B cell (primary cell): ENCODE measurements around the gene IFNA6. TPM values are rescaled to one million over a fixed set of nuclear protein-coding genes. Genes with fewer than 3 reads are reported as not detected.
"Not testable (repeated sequence)": the region's sequence is repeated elsewhere in the genome, so short reads cannot be mapped to it uniquely, and the experiment has no call there.

ENCODE experiments used
- ATAC-seq: fragments of 200-7000 bp; cut with Tn5 transposase; one replicate; pipeline ENCODE4 v1.10.0; 2021; ENCODE audit warnings: low read depth, mild to moderate bottlenecking, moderate number of reproducible peaks, moderate library complexity
- CTCF ChIA-PET: fragments of 350-600 bp; sonication (Branson Sonifier 250); formaldehyde crosslinking; loops from one replicate; lab custom pipeline; 2021; ENCODE audit warnings: antibody characterized with exemption, inconsistent platforms; lab: Charles Lee
- POLR2A ChIA-PET: fragments of 350-600 bp; sonication (Branson Sonifier 250); formaldehyde crosslinking; loops from one replicate; lab custom pipeline; 2021; ENCODE audit warnings: antibody characterized with exemption; lab: Charles Lee
- DNase-seq: peaks from one replicate; pipeline ENCODE4 v3.0.0; 2013
- H2AFZ ChIP-seq: 2 replicates; pipeline ENCODE4 v1.6.1; 2012; ENCODE audit warnings: mild to moderate bottlenecking, low read depth, low read length; ENCODE audit not compliant: insufficient read depth, poor library complexity, severe bottlenecking
- H3K27ac ChIP-seq, 2 donors: 1 replicate in 1 of 2; 2 replicates in 1 of 2; pipeline ENCODE4 v1.5.1; 2012 to 2013; ENCODE audit warnings: low read length in 2 of 2, mild to moderate bottlenecking in 2 of 2, moderate library complexity in 1 of 2
- H3K27me3 ChIP-seq, 4 experiments: fragments of 200-600 bp in 1 of 4; sonication (generic) in 1 of 4; replicated peaks in 1 of 4; 1 replicate in 2 of 4; 2 replicates in 2 of 4; pipeline versions ENCODE4 v1.6.1 to v1.7.0; 2013 to 2016; ENCODE audit warnings: low read length in 3 of 4, mild to moderate bottlenecking in 2 of 4, mixed read lengths in 1 of 4, moderate library complexity in 1 of 4; ENCODE audit not compliant: insufficient read depth in 4 of 4, control insufficient read depth in 3 of 4; ENCODE audit errors: control extremely low read depth in 1 of 4
- H3K36me3 ChIP-seq, 2 experiments: replicated peaks in 1 of 2; 1 replicate in 1 of 2; 2 replicates in 1 of 2; pipeline versions ENCODE4 v1.6.1 to v1.7.1; 2013; ENCODE audit warnings: low read length in 1 of 2; ENCODE audit not compliant: insufficient read depth in 2 of 2, control insufficient read depth in 1 of 2; ENCODE audit errors: control extremely low read depth in 1 of 2, extremely low read depth in 1 of 2
- H3K4me1 ChIP-seq, 2 donors: fragments of 200-600 bp in 1 of 2; sonication (generic) in 1 of 2; 1 replicate in 1 of 2; 2 replicates in 1 of 2; pipeline versions ENCODE4 v1.5.1 to v1.6.1; 2013 to 2017; ENCODE audit warnings: low read length in 2 of 2; ENCODE audit not compliant: control insufficient read depth in 2 of 2, insufficient read depth in 2 of 2
- H3K4me2 ChIP-seq: replicated peaks from 2 replicates; pipeline ENCODE3; 2012; ENCODE audit warnings: mild to moderate bottlenecking, low read depth, low read length; ENCODE audit not compliant: poor library complexity, severe bottlenecking
- H3K4me3 ChIP-seq, 5 experiments: fragments of 200-600 bp in 1 of 5; sonication (generic) in 1 of 5; 1 replicate in 3 of 5; 2 replicates in 2 of 5; pipeline versions ENCODE4 v1.5.1 to v1.7.0; 2011 to 2016; ENCODE audit warnings: low read length in 4 of 5, mild to moderate bottlenecking in 4 of 5, low read depth in 2 of 5, control low read depth in 1 of 5, moderate library complexity in 1 of 5; ENCODE audit not compliant: insufficient read depth in 1 of 5; ENCODE audit errors: control extremely low read depth in 1 of 5, extremely low read depth in 1 of 5
- H3K79me2 ChIP-seq: fragments of 200-600 bp; sonication (generic); one replicate; pipeline ENCODE4 v1.6.0; 2016; ENCODE audit warnings: low read length; ENCODE audit not compliant: control insufficient read depth, insufficient read depth
- H3K9ac ChIP-seq: fragments of 200-600 bp; sonication (generic); 2 replicates; pipeline ENCODE4 v1.6.1; 2017; ENCODE audit warnings: mild to moderate bottlenecking, low read length, moderate library complexity
- H3K9me3 ChIP-seq, 3 donors: one replicate each; pipeline versions ENCODE4 v1.6.1 to v1.7.1; 2013; ENCODE audit warnings: low read length in 2 of 3; ENCODE audit not compliant: control insufficient read depth in 2 of 3, insufficient read depth in 1 of 3; ENCODE audit errors: control extremely low read depth in 1 of 3
- H4K20me1 ChIP-seq: 2 replicates; pipeline ENCODE4 v1.6.0; 2012; ENCODE audit warnings: mild to moderate bottlenecking, low read length; ENCODE audit not compliant: insufficient read depth, control insufficient read depth, poor library complexity, severe bottlenecking
- H3K27ac Mint-ChIP-seq: one replicate; pipeline ENCODE4 v1.8.0; 2021; ENCODE audit warnings: mixed read lengths
- H3K27me3 Mint-ChIP-seq: one replicate; pipeline ENCODE4 v1.8.0; 2021; ENCODE audit warnings: mixed read lengths
- H3K4me1 Mint-ChIP-seq: one replicate; pipeline ENCODE4 v1.8.0; 2021; ENCODE audit warnings: mixed read lengths
- H3K4me3 Mint-ChIP-seq: one replicate; pipeline ENCODE4 v1.8.0; 2021; ENCODE audit warnings: mixed read lengths
- H3K9me3 Mint-ChIP-seq: one replicate; pipeline ENCODE4 v1.8.0; 2022; ENCODE audit warnings: mixed read lengths; ENCODE audit not compliant: insufficient read depth
- EZH2 ChIP-seq: IDR thresholded peaks from 2 replicates; pipeline ENCODE4 v1.6.1; 2012; ENCODE audit warnings: borderline replicate concordance, low read depth, mild to moderate bottlenecking, moderate library complexity, low read length; ENCODE audit not compliant: insufficient read depth, poor library complexity, severe bottlenecking
- WGBS: methylation state at CpG from one replicate; pipeline ENCODE4 v1.1.5; 2013; ENCODE audit warnings: missing lambda C conversion rate; ENCODE audit not compliant: insufficient coverage; 5-methylcytosine and 5-hydroxymethylcytosine counted together
- intact Hi-C: fragments of 100-400 bp; cut with micrococcal nuclease; formaldehyde crosslinking; loops from one replicate; pipeline ENCODE4 v1.10.0; 2022
- polyA plus RNA-seq: library from polyadenylated mRNA; depleted of rRNA; stranded (reverse); fragments of >200 nt; gene quantifications from 2 replicates; pipeline ENCODE4 v1.2.3, GENCODE V29; 2012
- total RNA-seq, 2 donors: library from RNA; stranded (reverse); fragments of 120-200 nt in 1 of 2; gene quantifications; 1 replicate in 1 of 2; 2 replicates in 1 of 2; pipeline versions ENCODE4 v1.2.3 to v1.2.4, GENCODE V29; 2013 to 2022
- TF ChIP-seq, protein P1 (sequence below): fragments of 200-600 bp; IDR thresholded peaks from one replicate; pipeline ENCODE4 v1.8.0; 2022; ENCODE audit warnings: antibody characterized with exemption, mild to moderate bottlenecking

Gene IFNA6
- total and polyA plus RNA-seq, 2 donors (not counting 1 experiment from before 2014, with no cell fraction given): not detected

DNA sequence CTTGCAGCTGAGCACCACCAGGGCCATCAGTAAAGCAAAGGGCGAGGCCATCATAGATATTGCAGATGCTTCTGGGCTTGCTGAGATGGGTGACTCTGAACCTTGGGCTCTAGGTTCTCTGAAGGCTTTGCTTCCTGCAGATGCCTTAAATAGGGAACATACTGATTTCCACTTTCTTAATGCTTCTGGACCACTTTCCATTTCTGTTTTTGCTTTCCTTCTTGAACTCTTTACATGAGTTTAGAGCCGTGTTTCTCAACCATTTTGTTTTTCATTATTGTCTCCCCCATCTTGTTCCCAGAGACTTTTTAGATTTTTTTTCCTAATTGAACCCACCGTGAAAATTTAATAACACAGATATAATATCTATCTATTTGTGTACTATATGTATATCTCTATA lies 17.3 kb upstream of the IFNA6 start, which contains the start of gene IFNA13:
TSS of gene IFNA13 (minus strand) at position 101 of the 400 bp plus-strand sequence. CDS start at position 54, 47 bp downstream.
- Histone ChIP-seq H4K20me1 (no peaks in the 10 kb centered on the region), H3K4me3 (no peak within 1 kb of the TSS), H3K27me3 (peaks cover 0 to 8% (median 4%) of the 10 kb centered on the region in 4 experiments), H3K4me1 (peaks cover 0 to 2% of the 10 kb centered on the region in 2 donors), H3K9ac (no peak within 1 kb of the TSS), H3K27ac (no peak within 1 kb of the TSS), H3K4me2 (no peak within 1 kb of the TSS), H3K36me3 (no peaks in the 10 kb centered on the region), H2AFZ (no peak within 1 kb of the TSS), H3K79me2 (no peaks in the 10 kb centered on the region), H3K9me3 (no peaks in the 10 kb centered on the region)
- ChIA-PET POLR2A (no interaction called here), CTCF (no interaction called here)
- WGBS: 89% methylated on average over 1 of the region's 3 CpGs
- Mint-ChIP-seq H3K27me3 (peaks cover 33% of the 10 kb centered on the region), H3K4me1 (peaks cover 2% of the 10 kb centered on the region), H3K9me3 (no peaks in the 10 kb centered on the region), H3K27ac (no peak within 1 kb of the TSS), H3K4me3 (no peak within 1 kb of the TSS)
- no peak for DNase-seq
- no peak for ATAC-seq
- TF ChIP-seq EZH2: no peak
- TF ChIP-seq, protein P1, sequence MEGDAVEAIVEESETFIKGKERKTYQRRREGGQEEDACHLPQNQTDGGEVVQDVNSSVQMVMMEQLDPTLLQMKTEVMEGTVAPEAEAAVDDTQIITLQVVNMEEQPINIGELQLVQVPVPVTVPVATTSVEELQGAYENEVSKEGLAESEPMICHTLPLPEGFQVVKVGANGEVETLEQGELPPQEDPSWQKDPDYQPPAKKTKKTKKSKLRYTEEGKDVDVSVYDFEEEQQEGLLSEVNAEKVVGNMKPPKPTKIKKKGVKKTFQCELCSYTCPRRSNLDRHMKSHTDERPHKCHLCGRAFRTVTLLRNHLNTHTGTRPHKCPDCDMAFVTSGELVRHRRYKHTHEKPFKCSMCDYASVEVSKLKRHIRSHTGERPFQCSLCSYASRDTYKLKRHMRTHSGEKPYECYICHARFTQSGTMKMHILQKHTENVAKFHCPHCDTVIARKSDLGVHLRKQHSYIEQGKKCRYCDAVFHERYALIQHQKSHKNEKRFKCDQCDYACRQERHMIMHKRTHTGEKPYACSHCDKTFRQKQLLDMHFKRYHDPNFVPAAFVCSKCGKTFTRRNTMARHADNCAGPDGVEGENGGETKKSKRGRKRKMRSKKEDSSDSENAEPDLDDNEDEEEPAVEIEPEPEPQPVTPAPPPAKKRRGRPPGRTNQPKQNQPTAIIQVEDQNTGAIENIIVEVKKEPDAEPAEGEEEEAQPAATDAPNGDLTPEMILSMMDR: no peak
- intact Hi-C loops: loop anchor here (2.0 kb wide), 1 partner anchor 73 kb away; the partner anchor contains the start of gene IFNA1

DNA sequence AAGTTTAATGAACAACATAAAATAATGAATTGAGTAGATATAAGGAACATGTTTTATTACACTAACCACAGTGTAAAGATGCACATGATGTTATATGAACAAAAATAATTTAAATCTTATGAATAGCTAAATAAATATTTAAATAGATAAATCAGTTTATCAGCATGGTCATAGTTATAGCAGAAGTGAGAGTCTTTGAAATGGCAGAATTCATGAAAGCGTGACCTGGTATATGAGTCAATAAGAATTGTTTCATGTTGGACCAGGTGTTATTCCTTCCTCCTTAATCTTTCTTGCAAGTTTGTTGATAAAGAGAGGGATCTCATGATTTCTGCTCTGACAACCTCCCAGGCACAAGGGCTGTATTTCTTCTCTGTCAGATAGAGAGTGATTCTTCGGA lies 16.5 kb upstream of the IFNA6 start:
- H3K27ac ChIP-seq, H3K4me1 Mint-ChIP-seq, H3K36me3 ChIP-seq, H3K4me3 ChIP-seq, H3K27me3 ChIP-seq, H3K27ac Mint-ChIP-seq, H4K20me1 ChIP-seq, H3K4me2 ChIP-seq, H3K9me3 ChIP-seq, H3K9me3 Mint-ChIP-seq, POLR2A ChIA-PET, H2AFZ ChIP-seq, H3K4me3 Mint-ChIP-seq, CTCF ChIA-PET, H3K9ac ChIP-seq, H3K79me2 ChIP-seq, H3K4me1 ChIP-seq: not testable (repeated sequence)
- H3K27me3 Mint-ChIP-seq: peaks cover 33% of the 10 kb centered on the region
- DNase-seq (peak; percentile 24), ATAC-seq (peak; percentile 51)
- intact Hi-C loops: loop anchor here (2.0 kb wide), 1 partner anchor 74 kb away; the partner anchor contains the start of gene IFNA1
- no CpG with 5 or more reads among the region's 2 CpGs for WGBS
